Measurements from ENCODE around the gene GATC.
"Not testable (repeated sequence)": the region's sequence is repeated elsewhere in the genome, so short reads cannot be mapped to it uniquely, and the experiment has no call there.

The GATC gene

GRCh38 chr12:120483621-120484020 lies 37.4 kb downstream of the GATC start:
- Histone ChIP-seq H3K4me3 (ENCODE audit: insufficient read depth in 1 of 2, low read depth in 1 of 2, low read length in 2 of 2) (no peak overlapping the region), H3K4ac (ENCODE audit: low read depth in 1 of 2, low read length in 2 of 2) (no peak overlapping the region), H3K23ac (ENCODE audit: low read length in 2 of 2) (no peak overlapping the region), H4K91ac (ENCODE audit: low read length) (no peak overlapping the region), H3K9ac (ENCODE audit: low read length) (no peak overlapping the region), H2BK12ac (ENCODE audit: low read length in 2 of 2) (no peak overlapping the region), H3K9me3 (ENCODE audit: control insufficient read depth, low read length) (no peaks in the 10 kb centered on the region), H2BK120ac (ENCODE audit: low read depth, low read length) (no peak overlapping the region), H3K36me3 (ENCODE audit: control insufficient read depth in 1 of 2, insufficient read depth in 2 of 2, low read depth in 1 of 2, low read length in 2 of 2) (peaks cover 3 to 21% of the 10 kb centered on the region in 2 experiments), H3K14ac (ENCODE audit: low read length in 2 of 2) (no peak overlapping the region), H4K8ac (ENCODE audit: low read length) (no peak overlapping the region), H3K4me1 (ENCODE audit: control insufficient read depth, insufficient read depth, low read depth, low read length) (no peaks in the 10 kb centered on the region), H2AK5ac (ENCODE audit: low read length, severe bottlenecking) (no peak overlapping the region), H3K4me2 (ENCODE audit: low read length, poor library complexity, severe bottlenecking) (no peak overlapping the region), H3K18ac (ENCODE audit: low read depth in 1 of 2, low read length in 2 of 2) (no peak overlapping the region), H2BK5ac (ENCODE audit: low read depth, low read length, poor library complexity, severe bottlenecking) (no peak overlapping the region), H3K79me1 (replicated peaks; ENCODE audit: low read length, poor library complexity, severe bottlenecking) (peaks cover 23% of the 10 kb centered on the region), H2BK15ac (ENCODE audit: low read depth, poor library complexity, severe bottlenecking) (no peak overlapping the region), H2AFZ (ENCODE audit: low read depth, low read length) (no peak overlapping the region), H3K27ac (ENCODE audit: low read length, poor library complexity, severe bottlenecking) (no peak overlapping the region), H3K27me3 (ENCODE audit: control insufficient read depth in 1 of 2, insufficient read depth in 1 of 2, low read length in 2 of 2) (no peaks in the 10 kb centered on the region)
- DNase-seq = no peak
- WGBS = 92% methylated on average over 1 of the region's 1 CpG

- Histone ChIP-seq H3K4ac (ENCODE audit: low read depth in 1 of 2, low read length in 2 of 2) (no peak overlapping the region), H3K14ac (ENCODE audit: low read length in 2 of 2) (no peak overlapping the region), H3K18ac (ENCODE audit: low read depth in 1 of 2, low read length in 2 of 2) (no peak overlapping the region), H3K27me3 (ENCODE audit: control insufficient read depth in 1 of 2, insufficient read depth in 1 of 2, low read length in 2 of 2) (no peaks in the 10 kb centered on the region), H3K4me1 (ENCODE audit: control insufficient read depth, insufficient read depth, low read depth, low read length) (no peaks in the 10 kb centered on the region), H3K23ac (ENCODE audit: low read length in 2 of 2) (no peak overlapping the region), H2AK5ac (ENCODE audit: low read length, severe bottlenecking) (no peak overlapping the region), H2BK120ac (ENCODE audit: low read depth, low read length) (no peak overlapping the region), H3K4me3 (ENCODE audit: insufficient read depth in 1 of 2, low read depth in 1 of 2, low read length in 2 of 2) (no peak overlapping the region), H2BK12ac (ENCODE audit: low read length in 2 of 2) (no peak overlapping the region), H4K8ac (ENCODE audit: low read length) (no peak overlapping the region), H3K4me2 (ENCODE audit: low read length, poor library complexity, severe bottlenecking) (no peak overlapping the region), H4K91ac (ENCODE audit: low read length) (no peak overlapping the region), H3K36me3 (ENCODE audit: control insufficient read depth in 1 of 2, insufficient read depth in 2 of 2, low read depth in 1 of 2, low read length in 2 of 2) (peaks cover 11 to 32% of the 10 kb centered on the region in 2 experiments), H2AFZ (ENCODE audit: low read depth, low read length) (no peak overlapping the region), H3K9me3 (ENCODE audit: control insufficient read depth, low read length) (no peaks in the 10 kb centered on the region), H2BK15ac (ENCODE audit: low read depth, poor library complexity, severe bottlenecking) (no peak overlapping the region), H3K9ac (ENCODE audit: low read length) (no peak overlapping the region), H3K79me1 (replicated peaks; ENCODE audit: low read length, poor library complexity, severe bottlenecking) (peaks cover 28% of the 10 kb centered on the region), H2BK5ac (ENCODE audit: low read depth, low read length, poor library complexity, severe bottlenecking) (no peak overlapping the region), H3K27ac (ENCODE audit: low read length, poor library complexity, severe bottlenecking) (no peak overlapping the region)
- DNase-seq = no peak
- WGBS = 92% methylated on average over 3 of the region's 7 CpGs
Measured at GRCh38 chr12:120485961-120486881, 40.0 kb downstream of the GATC start.

- not testable (repeated sequence) for H3K4me2 ChIP-seq (ENCODE audit: low read length, poor library complexity, severe bottlenecking)
- WGBS = 88% methylated on average over 5 of the region's 7 CpGs
Measured at GRCh38 chr12:120487552-120487951, 41.3 kb downstream of the GATC start.

GRCh38 chr12:120488057-120488640 lies 41.9 kb downstream of the GATC start:
- Histone ChIP-seq H3K36me3 (ENCODE audit: control insufficient read depth in 1 of 2, insufficient read depth in 2 of 2, low read depth in 1 of 2, low read length in 2 of 2) (peaks cover 16 to 27% of the 10 kb centered on the region in 2 experiments), H3K4me3 (ENCODE audit: insufficient read depth in 1 of 2, low read depth in 1 of 2, low read length in 2 of 2) (no peak overlapping the region), H2BK120ac (ENCODE audit: low read depth, low read length) (no peak overlapping the region), H3K27me3 (ENCODE audit: control insufficient read depth in 1 of 2, insufficient read depth in 1 of 2, low read length in 2 of 2) (no peaks in the 10 kb centered on the region), H3K79me1 (replicated peaks; ENCODE audit: low read length, poor library complexity, severe bottlenecking) (peaks cover 34% of the 10 kb centered on the region), H3K27ac (ENCODE audit: low read length, poor library complexity, severe bottlenecking) (no peak overlapping the region), H3K9ac (ENCODE audit: low read length) (no peak overlapping the region), H3K4me1 (ENCODE audit: control insufficient read depth, insufficient read depth, low read depth, low read length) (no peaks in the 10 kb centered on the region), H4K91ac (ENCODE audit: low read length) (no peak overlapping the region), H3K23ac (ENCODE audit: low read length in 2 of 2) (no peak overlapping the region), H2AFZ (ENCODE audit: low read depth, low read length) (no peak overlapping the region), H2AK5ac (ENCODE audit: low read length, severe bottlenecking) (no peak overlapping the region), H3K4ac (ENCODE audit: low read depth in 1 of 2, low read length in 2 of 2) (no peak overlapping the region), H3K18ac (ENCODE audit: low read depth in 1 of 2, low read length in 2 of 2) (no peak overlapping the region), H3K14ac (ENCODE audit: low read length in 2 of 2) (no peak overlapping the region), H3K9me3 (ENCODE audit: control insufficient read depth, low read length) (no peaks in the 10 kb centered on the region), H2BK12ac (ENCODE audit: low read length in 2 of 2) (no peak overlapping the region), H2BK5ac (ENCODE audit: low read depth, low read length, poor library complexity, severe bottlenecking) (no peak overlapping the region), H3K4me2 (ENCODE audit: low read length, poor library complexity, severe bottlenecking) (no peak overlapping the region), H2BK15ac (ENCODE audit: low read depth, poor library complexity, severe bottlenecking) (no peak overlapping the region), H4K8ac (ENCODE audit: low read length) (no peak overlapping the region)
- no peak for DNase-seq
- WGBS = 73% methylated on average over 5 of the region's 5 CpGs

More at GRCh38 chr12:120487552-120487951, 41.3 kb downstream of the GATC start:
- not testable (repeated sequence) for H4K91ac ChIP-seq (ENCODE audit: low read length); H3K27me3 ChIP-seq (ENCODE audit: control insufficient read depth in 1 of 2, insufficient read depth in 1 of 2, low read length in 2 of 2); H2AFZ ChIP-seq (ENCODE audit: low read depth, low read length); H2BK12ac ChIP-seq (ENCODE audit: low read length in 2 of 2); H2BK120ac ChIP-seq (ENCODE audit: low read depth, low read length); H3K23ac ChIP-seq (ENCODE audit: low read length in 2 of 2); DNase-seq; H3K4ac ChIP-seq (ENCODE audit: low read depth in 1 of 2, low read length in 2 of 2); H3K27ac ChIP-seq (ENCODE audit: low read length, poor library complexity, severe bottlenecking); H2BK15ac ChIP-seq (ENCODE audit: low read depth, poor library complexity, severe bottlenecking); H2AK5ac ChIP-seq (ENCODE audit: low read length, severe bottlenecking); H3K4me1 ChIP-seq (ENCODE audit: control insufficient read depth, insufficient read depth, low read depth, low read length); H3K14ac ChIP-seq (ENCODE audit: low read length in 2 of 2); H3K4me3 ChIP-seq (ENCODE audit: insufficient read depth in 1 of 2, low read depth in 1 of 2, low read length in 2 of 2); H3K9me3 ChIP-seq (ENCODE audit: control insufficient read depth, low read length); H2BK5ac ChIP-seq (ENCODE audit: low read depth, low read length, poor library complexity, severe bottlenecking); H4K8ac ChIP-seq (ENCODE audit: low read length); H3K18ac ChIP-seq (ENCODE audit: low read depth in 1 of 2, low read length in 2 of 2); H3K9ac ChIP-seq (ENCODE audit: low read length)
- Histone ChIP-seq H3K36me3 (ENCODE audit: control insufficient read depth in 1 of 2, insufficient read depth in 2 of 2, low read depth in 1 of 2, low read length in 2 of 2) (peaks cover 16 to 32% of the 10 kb centered on the region in 2 experiments), H3K79me1 (replicated peaks; ENCODE audit: low read length, poor library complexity, severe bottlenecking) (peaks cover 34% of the 10 kb centered on the region)
